ENCODE measurements around the gene NGDN.

NGDN gene

GRCh38 chr14:23443881-23444280, 25.6 kb upstream of the NGDN start:
- TF ChIP-seq, protein P1, sequence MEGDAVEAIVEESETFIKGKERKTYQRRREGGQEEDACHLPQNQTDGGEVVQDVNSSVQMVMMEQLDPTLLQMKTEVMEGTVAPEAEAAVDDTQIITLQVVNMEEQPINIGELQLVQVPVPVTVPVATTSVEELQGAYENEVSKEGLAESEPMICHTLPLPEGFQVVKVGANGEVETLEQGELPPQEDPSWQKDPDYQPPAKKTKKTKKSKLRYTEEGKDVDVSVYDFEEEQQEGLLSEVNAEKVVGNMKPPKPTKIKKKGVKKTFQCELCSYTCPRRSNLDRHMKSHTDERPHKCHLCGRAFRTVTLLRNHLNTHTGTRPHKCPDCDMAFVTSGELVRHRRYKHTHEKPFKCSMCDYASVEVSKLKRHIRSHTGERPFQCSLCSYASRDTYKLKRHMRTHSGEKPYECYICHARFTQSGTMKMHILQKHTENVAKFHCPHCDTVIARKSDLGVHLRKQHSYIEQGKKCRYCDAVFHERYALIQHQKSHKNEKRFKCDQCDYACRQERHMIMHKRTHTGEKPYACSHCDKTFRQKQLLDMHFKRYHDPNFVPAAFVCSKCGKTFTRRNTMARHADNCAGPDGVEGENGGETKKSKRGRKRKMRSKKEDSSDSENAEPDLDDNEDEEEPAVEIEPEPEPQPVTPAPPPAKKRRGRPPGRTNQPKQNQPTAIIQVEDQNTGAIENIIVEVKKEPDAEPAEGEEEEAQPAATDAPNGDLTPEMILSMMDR (IDR thresholded peaks at IDR 0.05), result no peak
- no peak overlapping the region for H3K27ac Mint-ChIP-seq
- no peak overlapping the region for H3K4me3 Mint-ChIP-seq
- H3K27me3 Mint-ChIP-seq (ENCODE audit: low read depth, poor library complexity), result peaks cover 27% of the 10 kb centered on the region
- no peak for DNase-seq
- H3K36me3 Mint-ChIP-seq (ENCODE audit: low read depth), result no peaks in the 10 kb centered on the region
- peaks cover 17% of the 10 kb centered on the region for H3K4me1 Mint-ChIP-seq
- no peaks in the 10 kb centered on the region for H3K9me3 Mint-ChIP-seq

- TF ChIP-seq, protein P1 (IDR thresholded peaks at IDR 0.05), result no peak
- H3K4me3 Mint-ChIP-seq, result no peak overlapping the region
- peaks cover 15% of the 10 kb centered on the region for H3K4me1 Mint-ChIP-seq
- H3K27ac Mint-ChIP-seq, result no peak overlapping the region
- peaks cover 30% of the 10 kb centered on the region for H3K27me3 Mint-ChIP-seq (ENCODE audit: low read depth, poor library complexity)
- no peaks in the 10 kb centered on the region for H3K9me3 Mint-ChIP-seq
- no peak for DNase-seq
- no peaks in the 10 kb centered on the region for H3K36me3 Mint-ChIP-seq (ENCODE audit: low read depth)
Observed at GRCh38 chr14:23444314-23444713, 25.2 kb upstream of the NGDN start.

DNA sequence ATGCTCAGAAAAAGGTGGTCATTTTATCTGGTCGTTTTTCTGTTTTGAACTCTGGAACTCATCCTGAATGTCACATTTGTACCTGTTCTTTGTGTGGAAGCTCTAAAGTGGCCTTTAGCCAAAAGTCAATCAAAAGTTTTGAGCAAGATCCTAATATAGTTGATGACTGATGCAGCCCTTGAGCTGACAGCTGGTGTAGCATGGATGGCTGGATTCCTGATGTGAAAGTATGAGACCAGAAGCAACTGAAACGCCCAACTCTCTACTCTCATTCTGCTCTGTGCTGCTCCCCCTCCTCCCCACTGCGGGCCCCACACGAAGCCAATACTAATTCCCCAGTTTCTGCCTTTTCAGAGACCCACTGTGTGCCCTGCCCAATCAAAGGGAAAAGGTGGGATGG, 23.7 kb upstream of the NGDN start:
- Mint-ChIP-seq H3K4me3 (no peak overlapping the region), H3K27me3 (ENCODE audit: low read depth, poor library complexity) (peaks cover 30% of the 10 kb centered on the region), H3K4me1 (peaks cover 11% of the 10 kb centered on the region), H3K9me3 (no peaks in the 10 kb centered on the region), H3K36me3 (ENCODE audit: low read depth) (no peaks in the 10 kb centered on the region), H3K27ac (no peak overlapping the region)
- TF ChIP-seq, protein P1 (IDR thresholded peaks at IDR 0.05), result no peak
- no peak for DNase-seq

GRCh38 chr14:23446291-23446851, 23.1 kb upstream of the NGDN start:
- Mint-ChIP-seq H3K9me3 (no peaks in the 10 kb centered on the region), H3K4me1 (peaks cover 6% of the 10 kb centered on the region), H3K36me3 (ENCODE audit: low read depth) (no peaks in the 10 kb centered on the region), H3K27ac (no peak overlapping the region), H3K27me3 (ENCODE audit: low read depth, poor library complexity) (peaks cover 26% of the 10 kb centered on the region), H3K4me3 (no peak overlapping the region)
- TF ChIP-seq, protein P1 (IDR thresholded peaks at IDR 0.05), result no peak
- DNase-seq, result no peak

- Mint-ChIP-seq H3K4me1 (peaks cover under 1% of the 10 kb centered on the region), H3K4me3 (no peak overlapping the region), H3K9me3 (no peaks in the 10 kb centered on the region), H3K27ac (peak overlapping the region; percentile 46), H3K36me3 (ENCODE audit: low read depth) (no peaks in the 10 kb centered on the region), H3K27me3 (ENCODE audit: low read depth, poor library complexity) (peaks cover 21% of the 10 kb centered on the region)
- TF ChIP-seq, protein P1 (IDR thresholded peaks at IDR 0.05), result no peak
- DNase-seq, result no peak
Observed at GRCh38 chr14:23447361-23448350, 21.8 kb upstream of the NGDN start.

All from nephron progenitor cell (in vitro differentiated cells).